ENCODE results near the gene REN.
A peak's percentile ranks its signal among the peaks of the same experiment; 100 is the strongest.

The REN gene

DNA sequence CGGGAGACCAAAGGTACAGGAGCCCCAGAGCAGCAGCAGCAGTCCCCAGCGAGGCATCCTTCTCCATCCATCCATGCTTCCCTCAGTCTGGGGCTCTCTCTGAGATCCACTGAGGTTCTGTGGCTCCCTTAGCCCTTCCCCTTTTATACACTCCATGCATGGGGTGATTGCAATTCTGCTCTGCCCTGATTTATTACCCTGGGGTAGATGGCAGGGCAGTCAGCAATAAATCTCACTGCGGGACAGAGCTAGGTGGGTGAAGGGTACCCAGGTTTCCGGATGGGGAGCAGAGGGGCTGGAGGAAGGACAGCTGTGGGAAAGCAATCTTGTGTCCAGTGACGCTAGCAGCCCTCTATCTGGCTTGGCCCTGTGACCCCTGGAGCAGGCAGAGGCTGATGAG, at the start of gene REN:
Gene REN (minus strand): TSS at position 119 of the 400 bp plus-strand sequence. CDS start 44 bp downstream, at position 75.
- no peak for DNase-seq (ENCODE audit: low spot score)

DNA sequence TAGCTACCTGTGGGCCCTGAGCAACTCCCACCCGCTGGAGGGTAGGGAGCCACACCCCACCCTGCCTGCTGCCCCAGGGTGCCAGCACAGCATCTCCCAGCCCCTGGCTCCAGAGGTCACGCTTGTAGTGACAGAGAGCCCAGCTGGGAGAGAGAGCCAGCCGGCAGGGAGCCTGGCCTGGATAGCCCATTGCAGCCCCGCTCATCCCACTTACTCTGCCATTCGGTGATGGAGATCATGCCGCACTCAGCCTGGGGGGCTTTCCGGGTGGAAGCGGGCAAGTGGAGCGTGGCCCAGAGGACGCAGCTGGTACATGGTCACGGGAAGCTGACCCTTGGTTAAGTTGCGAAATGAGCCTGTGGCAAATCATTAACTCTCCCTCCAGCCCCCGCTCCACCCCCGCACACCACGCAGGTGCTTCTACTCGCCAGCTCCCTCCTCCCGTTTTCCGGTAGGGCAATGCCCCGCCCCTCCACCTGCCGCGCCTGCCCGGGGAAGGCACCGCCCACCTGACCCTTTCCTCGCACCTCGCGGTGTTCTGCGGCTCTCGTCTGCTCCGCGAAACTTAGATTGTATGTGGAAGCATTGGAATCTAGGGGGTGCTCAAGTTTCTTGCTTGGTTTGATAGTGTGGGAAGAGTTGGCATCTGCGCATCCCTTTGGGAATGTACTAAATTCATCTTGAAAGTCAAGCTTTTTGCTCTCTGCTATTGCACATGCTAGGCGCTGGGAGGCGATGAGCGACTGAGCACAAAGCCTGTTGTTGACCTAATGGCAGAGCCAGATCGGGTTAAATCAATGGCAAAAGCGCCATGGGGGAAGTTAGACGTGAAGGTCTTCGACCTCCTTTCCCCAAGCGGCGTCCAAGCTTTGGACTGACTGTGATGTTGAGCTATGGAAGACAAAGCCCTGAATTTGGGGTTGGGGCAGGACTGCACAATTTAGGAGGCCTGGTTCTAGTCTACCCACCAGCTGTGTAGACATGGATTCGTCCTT, 47.8 kb upstream of the REN start, which contains the start of gene GOLT1A:
Gene GOLT1A (minus strand): TSS at position 321 of the 995 bp plus-strand sequence. CDS start 82 bp downstream, at position 239.
- no peak for DNase-seq (ENCODE audit: low spot score)

DNA sequence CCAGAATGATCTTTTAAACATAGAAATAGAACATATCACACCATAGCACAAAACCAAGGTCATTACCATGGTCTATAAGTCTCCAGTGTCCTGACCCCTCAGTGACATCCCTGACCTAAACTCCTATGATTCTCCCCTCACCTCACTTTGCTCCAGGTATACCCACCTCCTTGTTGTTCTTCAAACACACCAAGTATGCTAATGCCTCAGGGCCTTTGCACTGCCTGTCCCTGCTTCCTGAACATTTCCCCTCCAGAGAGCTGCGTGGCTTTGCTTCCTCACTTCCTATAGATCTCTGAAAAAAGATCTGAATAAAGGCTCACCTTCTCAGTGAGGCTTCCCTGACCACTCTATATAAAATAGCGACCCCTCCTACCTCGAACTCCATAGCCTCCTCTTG, 46.6 kb upstream of the REN start:
- no peak for DNase-seq (ENCODE audit: low spot score)

DNA sequence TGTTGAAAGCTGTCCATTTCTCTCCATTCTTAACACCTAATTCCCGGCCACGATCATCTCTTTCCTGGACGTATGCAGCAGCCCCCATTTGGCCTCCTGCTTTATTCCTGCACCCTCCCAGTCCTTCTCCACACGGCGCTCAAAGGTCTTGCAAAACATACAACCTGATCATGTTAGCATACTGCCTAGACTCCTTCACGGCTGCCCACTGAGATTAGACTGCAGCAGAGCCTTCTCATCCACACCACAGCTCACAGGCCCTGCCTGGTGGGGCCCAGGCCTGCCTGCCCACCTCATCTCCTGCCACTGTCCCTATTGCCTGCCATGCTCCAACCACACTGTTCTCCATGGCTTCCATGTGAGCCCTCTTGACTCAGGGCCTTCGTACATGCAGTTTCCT, 44.9 kb upstream of the REN start:
- DNase-seq (ENCODE audit: low spot score): no peak

DNA sequence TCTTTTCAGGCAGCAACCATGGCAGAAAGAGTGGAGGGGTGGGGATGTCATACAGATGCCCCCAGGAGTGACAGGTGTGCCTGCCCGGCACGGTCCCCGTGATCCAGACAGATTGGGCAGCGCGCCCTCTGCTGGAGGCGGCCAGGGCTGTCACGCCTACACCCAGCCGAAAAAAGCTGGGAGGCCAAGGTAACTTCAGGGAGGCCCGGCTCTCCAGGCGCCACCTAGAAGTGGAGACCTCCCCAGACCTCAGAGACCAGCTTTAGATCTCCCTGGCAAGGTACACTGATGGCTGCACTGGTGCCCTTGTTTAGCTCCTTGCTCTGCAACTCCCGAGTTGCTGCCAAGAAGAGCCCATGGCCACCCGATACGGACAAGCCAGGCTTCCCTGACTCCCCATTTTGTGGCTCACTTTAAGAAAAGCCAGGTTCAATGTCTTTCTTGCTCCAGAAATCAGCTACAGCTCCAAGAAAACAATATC, 41.0 kb upstream of the REN start:
- peak; percentile 25 for DNase-seq (ENCODE audit: low spot score)

DNA sequence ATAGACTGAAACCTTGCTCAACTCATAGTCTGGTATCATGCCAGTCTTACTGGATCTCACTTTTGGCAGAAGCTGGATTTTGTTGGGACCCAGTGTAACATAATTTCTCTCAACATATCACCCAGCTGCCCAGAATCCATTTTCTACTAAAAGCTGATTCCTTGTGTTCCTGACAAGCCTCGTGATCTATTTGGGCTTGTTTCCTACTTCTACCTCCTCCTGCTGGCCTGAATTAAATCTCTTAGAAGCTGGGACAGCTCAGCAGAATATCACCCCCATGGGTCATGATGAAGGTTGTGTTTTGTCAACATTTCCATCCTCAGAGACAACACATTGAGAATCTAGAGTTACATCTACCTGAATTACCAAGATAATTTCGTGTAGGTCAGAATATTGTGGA, 40.0 kb upstream of the REN start:
- peak; percentile 26 for DNase-seq (ENCODE audit: low spot score)

DNA sequence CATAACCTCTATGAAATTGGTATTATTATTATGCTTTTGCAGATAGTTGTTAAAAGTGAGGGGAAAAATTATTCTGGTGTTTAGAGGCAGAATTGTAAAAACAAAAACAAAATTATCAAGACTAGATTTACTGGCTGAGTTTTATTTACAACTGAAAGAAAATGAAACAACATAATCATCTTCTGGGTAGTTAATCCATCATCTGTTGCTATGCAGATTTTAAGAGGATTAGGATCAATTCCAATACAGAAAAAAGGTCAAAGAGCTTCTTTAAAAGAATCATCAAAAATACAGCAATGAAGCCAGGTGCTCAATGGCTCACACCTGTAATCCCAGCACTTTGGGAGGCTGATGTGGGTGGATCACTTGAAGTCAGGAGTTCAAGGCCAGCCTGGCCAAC, 39.3 kb upstream of the REN start:
- no peak for DNase-seq (ENCODE audit: low spot score)

DNA sequence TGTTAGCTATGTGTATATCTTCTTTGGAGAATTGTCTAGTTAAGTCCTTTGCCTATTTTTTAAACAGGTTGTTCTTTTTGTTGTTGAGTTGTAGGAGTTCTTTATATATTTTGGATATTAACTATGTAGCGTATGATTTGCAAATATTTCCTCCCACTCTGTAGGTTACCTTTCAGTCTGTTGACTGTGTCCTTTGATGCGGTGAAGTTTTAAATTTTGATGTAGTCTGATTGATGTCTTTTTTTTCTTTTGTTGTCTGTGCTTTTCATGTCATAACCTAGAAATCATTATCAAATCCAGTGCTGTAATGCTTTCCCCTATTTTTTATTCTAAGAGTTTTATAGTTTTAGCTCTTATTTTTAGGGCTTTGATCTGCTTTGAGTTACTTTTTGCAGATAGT, 38.8 kb upstream of the REN start:
- DNase-seq (ENCODE audit: low spot score): no peak

DNA sequence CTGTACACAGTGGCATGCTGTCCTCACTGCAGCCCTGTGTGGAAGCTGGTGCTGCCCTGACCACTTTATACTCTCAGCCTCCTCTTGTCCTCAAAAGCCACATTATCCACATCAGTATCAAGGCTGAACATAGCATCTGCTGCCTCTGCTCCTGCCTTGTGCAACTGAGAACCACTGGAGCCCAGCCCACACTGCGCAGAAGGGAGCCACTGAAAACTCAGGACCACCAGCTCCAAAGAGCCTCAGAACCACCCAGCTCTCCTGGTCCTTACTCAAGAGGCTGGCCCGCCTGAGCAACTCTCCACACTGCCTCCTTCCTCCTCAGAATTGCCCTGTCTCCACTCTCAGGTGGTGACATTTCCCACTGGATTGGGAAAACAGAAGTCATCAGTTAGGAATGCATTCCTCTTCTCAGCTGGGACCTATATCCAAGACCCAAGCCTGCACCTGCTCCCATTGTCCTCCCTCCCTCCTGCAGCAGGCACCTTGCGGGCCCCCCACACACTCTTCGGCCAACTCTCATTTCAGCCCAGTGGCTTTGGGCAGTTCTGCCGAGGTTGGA, 37.1 kb upstream of the REN start:
- DNase-seq (ENCODE audit: low spot score): no peak

DNA sequence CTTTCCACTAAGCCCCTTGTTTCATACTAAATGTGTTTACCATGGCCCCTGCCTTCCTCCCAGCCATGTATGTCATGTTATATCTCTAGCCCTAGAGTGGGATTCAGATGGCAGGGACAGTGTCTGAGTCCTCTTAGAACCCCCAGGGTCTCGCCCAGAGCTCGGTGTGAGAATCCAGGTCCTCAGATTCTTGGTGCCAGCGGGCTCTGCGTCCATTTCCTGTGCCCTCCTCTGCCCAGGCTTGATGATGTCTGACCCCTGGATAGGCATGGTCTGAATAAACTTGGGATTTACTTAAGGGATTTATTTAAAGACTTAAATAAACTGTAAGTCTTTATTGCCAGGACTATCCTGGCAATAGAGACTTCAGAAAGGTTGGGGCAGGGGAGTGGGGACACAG, 36.3 kb upstream of the REN start:
- no peak for DNase-seq (ENCODE audit: low spot score)

DNA sequence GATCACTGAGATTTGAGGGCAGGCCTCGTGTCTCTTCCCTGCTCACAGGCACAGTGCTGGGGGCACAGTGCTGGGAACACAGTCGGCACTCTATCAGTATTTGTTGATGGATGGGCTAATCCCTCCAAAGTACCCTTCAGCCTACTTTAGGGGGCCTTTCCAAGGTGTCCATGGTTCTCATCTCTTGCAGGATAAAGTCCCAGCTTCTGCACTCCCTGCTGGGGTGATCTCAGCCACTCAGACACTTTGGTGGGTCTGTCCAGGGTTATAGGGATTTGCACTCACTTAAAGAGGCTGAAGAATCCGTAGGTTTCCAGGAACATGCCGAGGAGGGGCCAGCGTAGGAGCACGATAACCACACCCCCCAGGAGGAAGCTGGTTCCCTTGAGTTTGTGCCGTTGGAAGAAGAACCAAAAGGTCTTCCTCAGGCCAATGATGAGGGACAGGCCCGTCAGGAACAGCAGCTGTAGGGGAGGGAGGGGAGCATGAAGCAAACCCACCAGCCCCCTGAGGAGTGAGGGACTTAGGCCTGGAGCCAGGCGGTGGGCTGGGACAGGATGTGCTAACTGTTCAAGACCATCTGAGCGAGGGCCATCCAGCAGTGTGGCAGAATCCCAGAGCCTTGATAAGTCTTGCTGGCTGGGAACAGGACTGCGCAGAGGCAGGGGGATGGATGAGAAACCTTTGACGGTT, 35.4 kb upstream of the REN start:
- no peak for DNase-seq (ENCODE audit: low spot score)

DNA sequence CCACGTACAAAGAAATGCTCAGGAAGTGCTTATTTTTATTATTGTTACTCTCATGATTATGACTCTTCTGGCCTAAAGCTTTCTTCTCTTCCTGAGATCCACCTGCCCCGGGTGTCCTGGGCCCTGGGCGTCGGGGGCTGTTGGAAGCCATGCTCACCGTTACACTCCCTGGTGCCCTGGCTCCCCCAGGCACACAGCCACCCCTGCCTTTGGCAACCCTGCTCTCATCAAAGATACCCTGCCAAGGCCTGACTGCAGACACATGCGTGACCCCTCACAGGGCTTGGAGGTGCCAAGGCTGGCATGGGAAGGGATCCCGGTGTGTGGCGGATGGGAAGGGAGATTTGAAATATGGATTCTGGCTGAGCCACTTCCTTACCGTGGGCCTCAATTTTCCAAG, 33.4 kb upstream of the REN start:
- no peak for DNase-seq (ENCODE audit: low spot score)

DNA sequence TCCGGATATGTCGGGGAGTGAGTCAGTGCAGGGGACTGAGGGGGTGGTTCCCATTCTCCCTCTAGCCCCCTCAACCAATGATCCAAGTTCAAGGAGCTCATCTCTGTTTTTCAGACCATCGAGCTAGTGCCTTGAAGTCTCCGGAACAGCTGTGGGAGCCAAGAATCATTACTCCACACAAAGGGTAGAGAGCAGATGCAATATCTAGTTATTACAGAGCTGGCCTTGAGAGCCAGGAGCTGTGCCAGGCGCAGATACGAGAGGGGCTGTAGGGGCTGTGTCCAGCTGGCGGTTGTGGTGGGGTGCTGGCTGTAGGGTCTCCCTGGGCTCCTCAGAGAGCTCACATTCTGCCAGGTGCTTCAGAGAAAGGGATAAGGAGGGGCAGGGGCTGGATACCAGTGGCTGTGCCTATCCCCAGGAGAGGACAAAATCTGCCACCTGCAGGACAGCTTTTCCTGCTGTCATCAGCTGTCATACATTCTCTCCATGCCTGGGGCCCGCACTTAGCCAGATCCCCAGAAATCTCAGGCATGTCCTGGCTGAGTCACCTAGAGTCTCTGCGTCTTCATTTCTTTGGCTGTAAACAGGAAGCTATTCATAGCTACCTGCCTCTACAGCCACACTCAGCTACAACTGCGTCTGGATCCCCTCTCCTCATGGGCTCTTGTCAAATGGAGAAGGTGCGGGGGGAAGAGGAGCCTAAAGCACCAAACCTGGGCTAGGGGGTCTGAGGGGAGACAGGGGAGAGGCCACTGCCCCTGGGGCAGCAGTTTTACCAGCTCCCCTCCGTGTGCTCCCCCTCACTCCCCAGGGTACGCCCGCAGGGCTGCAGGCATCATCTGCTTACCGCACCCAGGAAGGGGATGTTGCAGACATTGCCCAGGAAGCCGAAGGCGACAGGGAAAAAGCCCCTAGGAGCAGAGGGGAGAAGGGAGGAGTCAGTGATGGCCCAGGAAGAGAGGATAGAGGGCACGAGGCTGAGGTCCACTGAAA, 32.5 kb upstream of the REN start:
- peak; percentile 64 for DNase-seq (ENCODE audit: low spot score)

DNA sequence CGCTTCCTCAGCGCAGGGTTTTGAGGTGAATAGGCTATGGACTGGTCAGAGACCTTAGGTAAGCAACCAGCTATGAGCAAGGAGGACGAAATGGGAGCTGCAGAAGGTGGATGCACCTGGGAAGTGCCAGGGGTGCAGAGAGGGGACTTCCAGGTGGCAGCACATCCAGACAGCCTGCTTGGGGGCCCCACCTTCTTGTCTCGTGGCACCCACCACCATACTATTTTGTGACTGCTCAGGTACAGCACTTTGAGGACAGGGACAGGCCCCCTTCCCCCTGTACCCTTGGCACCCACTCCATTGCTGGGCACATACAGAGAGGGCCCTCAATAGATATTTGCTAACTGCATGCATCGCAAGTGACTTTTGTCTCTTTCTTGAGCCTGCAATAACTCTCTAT, 30.9 kb upstream of the REN start:
- DNase-seq (ENCODE audit: low spot score): no peak

DNA sequence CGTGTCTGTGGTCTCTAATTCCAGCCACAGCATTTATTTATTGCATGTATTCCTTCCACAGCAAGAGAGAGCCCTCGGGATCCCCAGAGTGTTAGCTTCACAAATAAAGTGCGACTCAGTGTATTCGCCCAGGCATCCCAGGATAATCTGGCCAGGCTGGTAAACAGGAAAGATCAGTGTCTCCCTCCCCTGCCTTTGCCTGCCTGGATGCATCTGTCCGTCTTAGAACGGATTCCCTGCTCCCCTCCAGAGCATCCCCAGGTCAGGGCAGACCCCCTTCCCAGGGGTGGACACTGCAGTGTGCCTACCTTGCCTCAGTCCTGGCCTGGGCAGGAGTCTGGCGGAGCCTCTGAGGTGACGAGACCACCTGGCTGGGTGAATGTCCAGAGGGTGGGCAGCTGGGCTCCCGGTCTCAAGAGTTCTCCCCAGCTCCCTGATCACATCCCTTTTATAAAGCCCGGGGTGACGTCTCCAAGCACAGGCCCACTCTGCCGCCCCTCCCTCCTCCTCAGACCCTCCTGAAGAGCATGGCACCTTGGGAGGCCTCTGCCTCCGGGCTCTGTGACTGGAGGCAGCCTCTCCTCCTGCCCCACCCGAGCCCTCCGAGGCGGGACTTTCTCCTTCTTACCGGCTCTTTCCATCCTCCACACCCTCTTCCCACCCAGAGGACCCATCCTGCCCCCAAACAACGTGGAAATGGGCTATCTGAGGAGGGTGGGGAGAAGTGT, 30.1 kb upstream of the REN start, which contains the start of gene KISS1:
Gene KISS1 (minus strand): TSS at position 424 of the 728 bp plus-strand sequence. CDS start 3,615 bp downstream, outside the sequence.
- no peak for DNase-seq (ENCODE audit: low spot score)

DNA sequence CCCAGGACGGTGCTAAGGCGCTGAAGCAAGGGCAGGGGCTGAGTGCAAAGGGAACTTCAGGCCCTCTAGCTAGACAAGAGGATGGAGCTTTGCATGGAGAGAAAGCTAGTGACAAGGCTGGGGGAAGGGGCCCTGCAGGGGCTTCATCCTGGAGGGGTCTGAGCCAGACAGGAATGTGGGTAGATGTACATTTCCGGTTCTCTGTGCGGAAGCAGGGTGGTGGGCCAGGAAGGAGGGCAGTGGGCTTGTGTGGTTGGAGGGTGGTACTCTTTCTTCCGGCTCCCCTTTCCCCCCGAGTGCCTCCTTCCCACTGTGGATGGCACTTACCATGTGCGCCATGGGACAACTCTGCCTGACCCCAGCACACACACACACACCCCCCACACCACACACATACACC, 28.6 kb upstream of the REN start:
- DNase-seq (ENCODE audit: low spot score): no peak

DNA sequence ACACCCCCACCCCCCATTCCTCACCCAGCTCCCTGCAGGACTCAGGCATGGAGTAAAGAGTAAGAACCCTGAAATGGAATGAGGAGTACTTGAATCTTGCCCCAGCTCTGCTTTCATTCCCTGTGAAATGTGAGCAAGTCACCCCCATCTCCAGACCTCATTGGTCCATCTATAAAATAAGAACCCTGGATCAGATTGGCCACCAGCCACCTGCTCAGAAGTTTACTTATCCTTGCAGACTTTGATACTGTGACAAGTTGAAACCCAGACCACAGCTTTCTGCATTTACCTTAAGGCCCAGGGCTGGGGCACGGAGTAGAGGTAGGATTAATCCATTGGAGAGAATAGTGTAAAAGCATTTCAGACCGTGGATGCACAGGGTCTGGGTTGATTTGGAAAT, 27.9 kb upstream of the REN start:
- no peak for DNase-seq (ENCODE audit: low spot score)

DNA sequence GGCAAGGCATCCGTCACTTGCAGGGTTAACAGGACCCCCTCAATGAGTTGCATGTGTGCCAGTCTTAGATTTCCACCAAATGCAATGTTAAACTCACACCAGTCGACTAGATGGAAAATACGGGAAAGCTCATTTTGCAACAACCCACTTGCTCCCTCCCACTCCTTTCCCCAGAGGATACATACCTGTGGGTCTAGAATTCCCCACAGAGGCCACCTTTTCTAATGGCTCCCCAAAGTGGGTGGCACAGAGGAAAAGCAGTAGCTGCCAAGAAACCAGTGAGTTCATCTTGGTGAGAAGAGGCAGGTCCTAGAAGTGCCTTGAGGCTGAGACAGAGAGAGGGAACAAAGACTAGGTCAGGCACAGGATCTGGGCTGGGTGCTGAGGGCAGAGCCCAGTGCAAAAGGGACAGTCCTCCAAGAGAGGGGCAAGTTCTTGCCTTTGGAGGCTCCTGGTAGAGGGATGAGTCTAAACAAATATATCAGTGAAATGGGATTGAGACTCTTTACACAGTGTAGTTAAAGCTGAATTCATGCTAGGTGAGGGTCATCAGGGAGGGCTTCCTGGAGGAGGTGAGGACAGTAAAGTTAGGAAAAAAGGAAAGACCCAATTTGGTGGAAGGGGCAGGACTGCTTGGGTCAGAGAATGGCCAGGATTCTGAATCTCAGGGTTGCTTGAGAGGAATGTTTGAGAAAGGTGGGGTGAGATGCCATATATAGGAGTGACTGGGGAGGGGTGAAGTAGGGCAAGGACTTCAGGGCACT, 26.6 kb upstream of the REN start:
- no peak for DNase-seq (ENCODE audit: low spot score)

DNA sequence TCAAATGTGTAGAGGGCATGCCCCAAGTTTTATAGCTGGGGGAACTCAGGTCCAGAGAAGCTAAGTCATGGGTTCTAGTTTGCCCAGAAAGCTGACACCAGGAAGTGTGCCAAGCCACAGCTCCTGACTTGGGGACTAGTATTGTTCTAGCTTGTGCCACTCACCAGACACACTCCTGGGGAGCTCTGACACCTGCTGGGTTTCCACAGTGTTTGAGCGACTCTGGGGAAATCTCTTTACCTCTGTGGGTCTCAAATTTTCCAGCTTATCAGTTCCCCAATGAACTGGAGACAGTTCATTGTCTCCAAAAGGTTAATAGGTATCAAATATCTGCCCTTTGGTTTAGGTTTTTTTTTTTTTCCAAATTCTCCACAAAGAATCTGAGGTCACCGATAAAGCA, 25.9 kb upstream of the REN start:
- no peak for DNase-seq (ENCODE audit: low spot score)

DNA sequence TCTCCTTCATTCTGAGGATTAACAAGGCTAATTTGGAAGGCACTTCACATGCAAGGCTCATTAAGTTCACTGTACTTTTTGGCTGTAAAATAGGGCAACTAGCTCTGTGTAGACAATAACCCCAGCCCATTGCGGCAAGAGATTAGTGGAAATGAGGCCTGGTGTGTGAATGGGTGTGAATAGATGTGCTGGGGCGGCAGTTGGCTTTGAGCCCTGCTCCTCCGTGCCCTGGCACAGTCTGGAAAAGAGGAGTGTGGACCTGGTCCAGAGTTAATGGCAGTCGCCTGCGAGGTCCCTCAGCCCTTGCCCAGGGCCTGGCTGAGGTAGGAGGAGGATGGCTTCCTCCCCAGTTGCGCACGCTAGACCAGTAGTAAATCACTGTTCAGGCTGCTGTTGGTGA, 25.3 kb upstream of the REN start:
- DNase-seq (ENCODE audit: low spot score): no peak
